Stimulated activated effector memory CD8-positive, alpha-beta T cell treated with anti-CD3 and anti-CD28 coated beads, Interleukin-12 subunit alpha, Interleukin-12 subunit beta, amount 100 ng/mL, for 72 hours (primary cell): ENCODE results near the gene C12orf57.
A peak's percentile ranks its signal among the peaks of the same experiment; 100 is the strongest.

Experiments
- ATAC-seq: fragments of 150-1000 bp; cut with Tn5 transposase; 2 replicates; pipeline ENCODE4 v1.10.0; 2021
- DNase-seq, 2 donors: peaks; one replicate each; pipeline ENCODE4 v3.0.0; 2021 to 2022; ENCODE audit warnings: low spot score in 2 of 2
- H3K27ac Mint-ChIP-seq: one replicate; pipeline ENCODE4 v1.8.0; 2022; ENCODE audit warnings: mild to moderate bottlenecking, mixed read lengths
- H3K36me3 Mint-ChIP-seq: one replicate; pipeline ENCODE4 v1.8.0; 2022; ENCODE audit warnings: mild to moderate bottlenecking, mixed read lengths
- H3K4me1 Mint-ChIP-seq: one replicate; pipeline ENCODE4 v1.8.0; 2022; ENCODE audit warnings: mixed read lengths
- H3K4me3 Mint-ChIP-seq: one replicate; pipeline ENCODE4 v1.8.0; 2022; ENCODE audit warnings: mild to moderate bottlenecking, mixed read lengths
- H3K9me3 Mint-ChIP-seq: one replicate; pipeline ENCODE4 v1.8.0; 2022; ENCODE audit warnings: mixed read lengths

The C12orf57 gene

GRCh38 chr12:6952863-6953441 lies 9.1 kb downstream of the C12orf57 start:
- Mint-ChIP-seq H3K27ac (peak overlapping the region; percentile 99), H3K4me3 (peak overlapping the region; percentile 80), H3K4me1 (peaks cover 81% of the 10 kb centered on the region), H3K36me3 (peaks cover 75% of the 10 kb centered on the region), H3K9me3 (no peaks in the 10 kb centered on the region)
- ATAC-seq (no peak), DNase-seq (peak in 1 of 2 donors; percentile 70)

- Mint-ChIP-seq H3K36me3 (peaks cover 82% of the 10 kb centered on the region), H3K27ac (peak overlapping the region; percentile 99), H3K4me1 (peaks cover 81% of the 10 kb centered on the region), H3K4me3 (peak overlapping the region; percentile 80), H3K9me3 (no peaks in the 10 kb centered on the region)
- ATAC-seq (peak; percentile 48), DNase-seq (peak; percentile 62 to 90)
These were observed 9.9 kb downstream of the C12orf57 start for GRCh38 chr12:6953442-6954315.

- ATAC-seq: no peak
These were observed 10.7 kb downstream of the C12orf57 start for GRCh38 chr12:6954316-6955107.

GRCh38 chr12:6955108-6956020 lies 11.5 kb downstream of the C12orf57 start:
- H3K36me3 Mint-ChIP-seq: peaks cover 89% of the 10 kb centered on the region
- H3K27ac Mint-ChIP-seq: peak overlapping the region; percentile 99
- H3K9me3 Mint-ChIP-seq: no peaks in the 10 kb centered on the region
- H3K4me1 Mint-ChIP-seq: peaks cover 80% of the 10 kb centered on the region
- H3K4me3 Mint-ChIP-seq: peak overlapping the region; percentile 80
- ATAC-seq (no peak), DNase-seq (no peak)

More at GRCh38 chr12:6954316-6955107, 10.7 kb downstream of the C12orf57 start:
- Mint-ChIP-seq H3K27ac (peak overlapping the region; percentile 99), H3K9me3 (no peaks in the 10 kb centered on the region), H3K4me1 (peaks cover 81% of the 10 kb centered on the region), H3K36me3 (peaks cover 85% of the 10 kb centered on the region), H3K4me3 (peak overlapping the region; percentile 80)
- DNase-seq: no peak

GRCh38 chr12:6956021-6956727 lies 12.4 kb downstream of the C12orf57 start:
- DNase-seq: peak in 1 of 2 donors; percentile 69
- Mint-ChIP-seq H3K36me3 (peaks cover 97% of the 10 kb centered on the region), H3K27ac (peak overlapping the region; percentile 99)

GRCh38 chr12:6957151-6957701 lies 13.4 kb downstream of the C12orf57 start:
- ATAC-seq (no peak), DNase-seq (no peak)
- Mint-ChIP-seq H3K9me3 (no peaks in the 10 kb centered on the region), H3K27ac (peak overlapping the region; percentile 99), H3K4me3 (peak overlapping the region; percentile 80), H3K36me3 (peaks cover 100% of the 10 kb centered on the region), H3K4me1 (peaks cover 92% of the 10 kb centered on the region)

More at GRCh38 chr12:6956021-6956727, 12.4 kb downstream of the C12orf57 start:
- H3K4me3 Mint-ChIP-seq: peak overlapping the region; percentile 80
- ATAC-seq: no peak
- peaks cover 82% of the 10 kb centered on the region for H3K4me1 Mint-ChIP-seq
- H3K9me3 Mint-ChIP-seq: no peaks in the 10 kb centered on the region

DNA sequence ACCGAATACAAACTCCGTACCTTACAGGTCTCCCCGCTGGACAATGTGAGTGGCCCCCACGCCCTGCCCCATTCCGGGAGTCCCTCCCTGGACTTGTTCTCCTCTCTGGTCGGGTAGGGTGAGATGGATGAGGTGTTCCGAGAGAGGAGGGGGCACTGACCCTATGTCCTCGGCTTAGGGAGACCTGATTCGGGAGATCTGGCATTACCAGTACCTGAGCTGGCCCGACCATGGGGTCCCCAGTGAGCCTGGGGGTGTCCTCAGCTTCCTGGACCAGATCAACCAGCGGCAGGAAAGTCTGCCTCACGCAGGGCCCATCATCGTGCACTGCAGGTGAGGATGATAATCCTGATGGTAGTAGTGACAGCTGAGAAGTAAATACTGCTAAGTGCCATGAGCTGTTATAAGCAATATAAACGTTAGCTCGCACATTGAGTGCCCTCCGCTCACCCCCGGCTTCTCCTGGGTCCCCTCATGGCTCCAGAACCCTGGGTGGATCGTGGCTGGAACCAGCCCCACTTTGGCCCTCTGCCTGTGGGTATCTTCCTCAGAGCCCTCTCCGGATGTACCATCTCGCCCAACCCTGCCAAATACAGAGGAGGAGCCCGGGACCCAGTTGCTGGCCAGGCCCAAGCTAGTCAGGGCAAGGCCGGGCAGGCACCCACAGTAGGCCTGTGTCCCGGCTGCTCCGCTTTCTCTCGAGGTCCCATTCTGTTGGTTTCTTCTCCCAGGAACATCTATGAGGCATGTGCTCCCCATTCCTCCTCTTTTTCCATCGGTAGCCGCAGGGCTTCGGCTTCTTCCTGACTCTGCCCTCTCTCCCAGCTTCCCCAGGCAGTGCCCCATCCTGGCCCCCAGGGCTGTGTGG lies 14.2 kb downstream of the C12orf57 start:
- Mint-ChIP-seq H3K36me3 (peaks cover 100% of the 10 kb centered on the region), H3K4me1 (peaks cover 98% of the 10 kb centered on the region), H3K27ac (peak overlapping the region; percentile 99), H3K9me3 (no peaks in the 10 kb centered on the region), H3K4me3 (peak overlapping the region; percentile 80)
- DNase-seq: no peak
- no peak for ATAC-seq

- peaks cover 97% of the 10 kb centered on the region for H3K36me3 Mint-ChIP-seq
- H3K27ac Mint-ChIP-seq: peak overlapping the region; percentile 99
These were observed 14.8 kb downstream of the C12orf57 start for GRCh38 chr12:6958609-6959057.

DNA sequence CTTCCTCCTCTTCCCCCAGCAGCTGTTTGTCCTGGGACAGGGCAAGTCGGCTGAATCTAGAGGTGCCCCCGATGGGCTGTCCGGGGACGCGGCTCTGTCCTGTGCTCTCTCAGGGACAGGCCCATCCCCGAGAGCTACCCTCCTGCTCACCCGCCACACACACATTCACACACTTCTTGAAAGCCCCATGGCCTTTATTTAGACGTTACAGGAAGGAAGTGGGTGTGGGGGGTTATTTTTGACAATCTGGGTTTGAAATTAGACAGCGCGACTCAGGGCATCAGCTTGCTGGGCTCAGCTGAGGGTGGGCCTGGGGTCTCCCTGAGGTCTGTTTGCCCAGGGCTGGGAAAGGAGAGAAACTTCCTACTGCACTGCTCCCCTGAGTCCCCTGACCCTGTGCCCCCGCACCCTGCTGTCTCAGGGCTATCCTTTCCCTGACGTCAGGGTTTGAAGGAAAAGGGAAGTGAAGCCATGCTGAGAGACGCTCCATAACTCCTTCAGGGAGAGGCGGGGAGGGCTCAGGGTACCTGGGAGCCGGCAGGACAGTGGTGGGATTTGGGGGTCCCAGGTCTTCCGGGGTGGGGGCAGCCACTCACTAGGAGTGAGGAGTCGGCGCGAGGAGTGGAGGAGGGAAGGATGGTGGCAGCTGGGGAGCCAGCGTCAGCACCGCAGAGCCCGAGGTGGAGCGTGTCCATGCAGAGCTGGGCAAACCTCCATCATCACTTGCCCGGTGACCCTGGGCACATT lies 15.4 kb downstream of the C12orf57 start:
- H3K27ac Mint-ChIP-seq: peak overlapping the region; percentile 99
- peaks cover 91% of the 10 kb centered on the region for H3K36me3 Mint-ChIP-seq
- peak; percentile 53 to 85 for DNase-seq
- ATAC-seq: peak; percentile 62
- peaks cover 87% of the 10 kb centered on the region for H3K4me1 Mint-ChIP-seq
- H3K4me3 Mint-ChIP-seq: peak overlapping the region; percentile 80
- no peaks in the 10 kb centered on the region for H3K9me3 Mint-ChIP-seq

More at GRCh38 chr12:6958609-6959057, 14.8 kb downstream of the C12orf57 start:
- H3K4me3 Mint-ChIP-seq: peak overlapping the region; percentile 80
- no peaks in the 10 kb centered on the region for H3K9me3 Mint-ChIP-seq
- no peak for ATAC-seq
- peaks cover 93% of the 10 kb centered on the region for H3K4me1 Mint-ChIP-seq
- no peak for DNase-seq

GRCh38 chr12:6959805-6960592 lies 16.2 kb downstream of the C12orf57 start:
- Mint-ChIP-seq H3K27ac (peak overlapping the region; percentile 99), H3K36me3 (peaks cover 90% of the 10 kb centered on the region), H3K4me3 (peak overlapping the region; percentile 80), H3K9me3 (no peaks in the 10 kb centered on the region), H3K4me1 (peaks cover 87% of the 10 kb centered on the region)
- DNase-seq (no peak), ATAC-seq (no peak)

DNA sequence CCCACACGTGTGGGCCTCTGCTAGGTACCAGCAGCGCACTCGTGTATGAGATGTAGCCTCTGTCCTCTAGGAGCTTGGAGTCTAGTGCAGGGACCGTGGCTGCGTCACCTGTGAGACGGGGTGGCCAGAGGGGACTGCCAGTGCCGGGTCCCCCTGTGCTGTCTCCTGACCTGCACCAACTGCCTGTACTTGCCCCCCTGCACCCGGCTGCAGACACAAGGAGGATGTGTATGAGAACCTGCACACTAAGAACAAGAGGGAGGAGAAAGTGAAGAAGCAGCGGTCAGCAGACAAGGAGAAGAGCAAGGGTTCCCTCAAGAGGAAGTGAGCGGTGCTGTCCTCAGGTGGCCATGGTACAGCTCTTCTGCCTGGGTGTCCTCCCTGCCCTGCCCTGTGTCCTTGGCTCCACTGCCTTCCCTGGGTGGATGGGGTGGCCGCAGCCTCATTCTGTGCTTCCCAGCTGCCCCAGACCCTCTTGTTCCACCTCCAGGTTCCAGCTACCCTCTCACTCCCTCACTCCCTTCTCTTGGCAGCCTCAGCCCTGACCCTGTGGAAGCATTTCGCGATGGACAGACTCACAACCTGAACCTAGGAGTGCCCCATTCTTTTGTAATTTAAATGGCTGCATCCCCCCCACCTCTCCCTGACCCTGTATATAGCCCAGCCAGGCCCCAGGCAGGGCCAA lies 16.9 kb downstream of the C12orf57 start:
- Mint-ChIP-seq H3K4me3 (peak overlapping the region; percentile 80), H3K4me1 (peaks cover 86% of the 10 kb centered on the region), H3K36me3 (peaks cover 90% of the 10 kb centered on the region), H3K27ac (peak overlapping the region; percentile 95), H3K9me3 (no peaks in the 10 kb centered on the region)
- DNase-seq (peak; percentile 39 to 82), ATAC-seq (peak; percentile 61)
